Cardiac septum (tissue), 1 donor: Measurements from ENCODE around the gene PTPRK. TPM values are rescaled to one million over a fixed set of nuclear protein-coding genes. Genes with fewer than 3 reads are reported as not detected.
"Not testable (repeated sequence)": the region's sequence is repeated elsewhere in the genome, so short reads cannot be mapped to it uniquely, and the experiment has no call there.

Experiments used
- DNase-seq: peaks from one replicate; pipeline ENCODE4 v3.0.0-alpha.2; 2020; ENCODE audit warnings: low spot score
- intact Hi-C: fragments of 100-400 bp; cut with DNase I; formaldehyde crosslinking; loops from one replicate; pipeline ENCODE4 v1.14.0; 2022
- total RNA-seq: library from RNA; stranded (reverse); fragmentation: NEBNext Ultra II Directional; extraction: Animal tissue kit (Norgen Biotek cat#: 25700); gene quantifications from one replicate; pipeline ENCODE4 v1.2.1, GENCODE V29; 2021
- donor health status: DM: no; HTN: no; CAD: no.

The PTPRK gene
- total RNA-seq, 1 donor from 2014 or later: 51.4 TPM

GRCh38 chr6:128464790-128465189 lies 55.6 kb downstream of the PTPRK start:
- intact Hi-C loops: no loop called here
- DNase-seq: no peak

DNA sequence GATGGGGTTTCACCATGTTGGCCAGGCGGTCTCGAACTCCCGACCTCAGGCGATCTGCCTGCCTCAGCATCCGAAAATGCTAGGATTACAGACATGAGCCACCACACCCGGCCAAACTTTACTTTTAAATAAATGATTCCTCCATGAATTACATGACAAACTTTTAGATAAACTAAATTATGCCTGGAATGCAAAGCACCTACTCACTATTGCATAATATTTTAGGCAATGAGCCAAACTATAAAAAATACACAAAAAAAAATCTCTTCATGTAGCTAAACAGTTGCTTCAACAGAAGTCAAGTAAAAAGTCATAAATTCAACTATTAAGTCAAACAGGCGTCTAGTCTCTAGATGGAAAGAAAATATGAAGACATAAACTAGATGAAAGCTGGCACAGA lies 56.5 kb downstream of the PTPRK start:
- no peak for DNase-seq
- intact Hi-C loops: no loop called here

DNA sequence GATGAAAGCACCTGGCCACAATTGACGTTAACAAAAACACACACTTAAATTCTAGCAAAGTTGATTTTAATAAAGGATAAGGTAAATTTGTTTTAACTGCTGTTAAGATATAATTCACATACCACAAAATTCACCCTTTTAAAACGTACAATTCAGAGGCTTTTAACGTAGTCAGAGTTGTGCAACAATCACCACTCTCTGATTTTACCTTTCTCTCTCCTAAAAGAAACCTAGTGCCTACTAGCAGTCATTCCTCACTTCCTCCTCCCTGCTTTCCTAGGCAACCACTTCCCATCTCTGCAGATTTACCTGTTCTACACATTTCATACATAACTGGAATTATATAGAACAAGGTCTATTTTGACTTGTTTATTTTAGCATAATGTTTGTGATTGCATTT lies 58.9 kb downstream of the PTPRK start:
- DNase-seq: no peak

GRCh38 chr6:128456510-128457230 lies 63.7 kb downstream of the PTPRK start:
- no peak for DNase-seq
- intact Hi-C loops: no loop called here

More for the DNA sequence above, 58.9 kb downstream of the PTPRK start:
- intact Hi-C loops: no loop called here

GRCh38 chr6:128455959-128456358 lies 64.4 kb downstream of the PTPRK start:
- intact Hi-C loops: no loop called here
- no peak for DNase-seq

DNA sequence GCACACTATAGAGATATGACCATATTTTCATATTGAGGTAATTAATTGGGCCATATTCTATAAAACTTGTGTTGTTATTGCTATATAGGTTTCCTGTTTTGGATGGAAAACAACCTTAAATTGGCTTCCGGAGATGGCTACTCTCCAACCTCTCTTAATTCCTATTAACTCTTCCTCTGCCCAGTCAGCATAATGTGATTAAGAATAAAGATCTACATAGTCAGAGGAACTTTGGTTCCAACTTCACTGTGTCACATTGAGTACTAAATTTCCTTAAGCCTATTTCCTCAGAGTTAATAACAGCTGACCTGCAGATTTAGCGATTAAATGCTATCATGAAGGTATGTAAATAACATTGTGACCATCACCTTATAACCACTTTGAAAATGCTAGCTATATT lies 67.7 kb downstream of the PTPRK start:
- intact Hi-C loops: no loop called here
- DNase-seq: no peak

- DNase-seq: no peak
- intact Hi-C loops: no loop called here
Measured at GRCh38 chr6:128446497-128446896, 73.9 kb downstream of the PTPRK start.

- no peak for DNase-seq
- intact Hi-C loops: no loop called here
Measured at GRCh38 chr6:128443553-128443952, 76.8 kb downstream of the PTPRK start.

DNA sequence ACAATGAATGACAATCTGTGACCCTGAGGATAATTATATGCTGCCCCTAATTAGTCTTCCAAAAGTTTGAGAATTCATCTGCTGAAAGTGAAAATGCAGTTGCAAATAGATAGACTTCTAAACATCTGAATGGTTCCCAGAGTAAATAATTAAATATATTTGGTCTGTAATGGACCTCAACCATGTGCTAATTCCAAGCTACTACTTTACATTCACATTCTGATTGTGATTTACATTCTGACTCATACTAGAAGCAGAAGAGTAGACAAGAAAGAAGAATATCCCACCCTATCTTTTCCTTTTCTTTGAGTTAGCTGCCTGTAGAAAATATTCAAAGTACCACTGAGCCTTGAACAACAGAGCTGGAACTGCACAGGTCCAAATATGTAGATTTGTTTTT lies 80.8 kb downstream of the PTPRK start:
- DNase-seq: no peak
- intact Hi-C loops: no loop called here

DNA sequence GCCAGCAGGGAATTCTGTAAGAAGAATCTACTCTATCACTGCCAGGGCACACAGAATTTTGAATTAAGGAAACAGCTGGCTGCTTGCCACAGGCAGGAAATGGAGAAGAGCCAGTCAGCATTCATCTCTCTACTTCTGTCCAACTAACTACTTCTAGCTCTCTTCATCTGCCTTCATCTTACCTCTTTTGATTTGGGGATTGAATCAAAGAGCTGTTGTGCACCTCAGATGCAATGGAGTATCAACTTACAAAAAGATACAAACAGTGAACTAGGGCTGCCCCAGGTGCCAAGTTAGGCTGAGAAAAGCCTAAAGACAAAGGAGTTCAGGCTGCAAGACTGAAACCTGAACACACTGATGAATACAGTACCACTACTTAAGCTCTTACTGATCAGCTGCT lies 82.0 kb downstream of the PTPRK start:
- no peak for DNase-seq
- intact Hi-C loops: no loop called here

- no peak for DNase-seq
- intact Hi-C loops: no loop called here
Measured at GRCh38 chr6:128437685-128438084, 82.7 kb downstream of the PTPRK start.

DNA sequence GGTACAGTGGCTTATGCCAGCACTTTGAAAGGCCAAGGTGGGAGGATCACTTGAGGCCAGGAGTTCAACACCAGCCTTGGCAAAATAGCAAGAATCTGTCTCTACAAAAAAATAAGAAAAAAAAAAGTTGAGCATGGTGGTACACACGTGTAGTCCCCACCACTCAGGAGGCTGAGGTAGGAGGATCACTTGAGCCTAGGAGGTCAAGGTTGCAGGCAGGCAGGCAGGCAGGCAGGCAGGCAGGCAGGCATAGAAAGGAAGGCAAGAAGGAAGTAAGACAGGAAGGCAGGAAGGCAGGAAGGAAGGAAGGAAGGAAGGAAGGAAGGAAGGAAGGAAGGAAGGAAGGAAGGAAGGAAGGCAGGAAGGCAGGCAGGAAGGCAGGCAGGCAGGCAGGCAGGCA lies 85.6 kb downstream of the PTPRK start:
- DNase-seq, intact Hi-C loops: not testable (repeated sequence)

- intact Hi-C loops: no loop called here
- no peak for DNase-seq
Measured at GRCh38 chr6:128432394-128432793, 88.0 kb downstream of the PTPRK start.

DNA sequence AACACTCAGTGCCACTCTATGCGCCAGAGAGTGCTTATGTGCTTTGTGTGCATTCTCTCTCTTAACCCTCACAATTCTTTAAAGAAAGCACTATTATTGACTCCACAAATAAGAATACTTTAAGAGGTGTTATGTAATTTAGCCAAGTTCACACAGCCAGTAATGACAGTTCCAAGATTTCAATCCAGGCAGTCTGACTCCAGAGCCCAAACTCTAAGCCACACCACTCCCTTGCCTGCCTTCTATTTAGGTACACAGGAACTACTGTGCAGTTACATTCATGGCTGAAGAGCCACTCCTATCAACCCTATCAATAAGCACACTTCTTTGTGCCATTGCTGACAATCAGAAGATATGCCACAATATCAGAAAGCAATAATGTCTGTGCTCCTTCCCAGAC lies 93.3 kb downstream of the PTPRK start:
- intact Hi-C loops: no loop called here
- DNase-seq: no peak

DNA sequence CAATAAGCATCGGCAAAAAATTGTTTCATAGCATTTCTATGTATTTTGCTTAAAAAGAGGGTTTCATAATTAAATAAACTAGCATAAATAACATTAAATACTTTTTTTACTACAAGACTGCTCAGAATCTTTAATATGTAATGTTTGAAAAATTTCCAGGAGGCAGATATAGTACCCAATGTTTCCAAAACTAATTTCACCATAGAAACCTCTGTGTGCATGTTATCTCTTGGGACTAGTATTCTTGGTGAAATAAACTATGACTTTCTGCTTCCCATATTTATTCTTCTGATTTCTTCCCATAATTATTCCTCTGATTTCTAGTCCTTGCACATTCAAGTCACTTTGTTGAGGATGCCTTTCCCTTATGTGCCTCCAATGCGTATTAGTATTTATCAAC lies 94.5 kb downstream of the PTPRK start:
- intact Hi-C loops: no loop called here
- DNase-seq: no peak

DNA sequence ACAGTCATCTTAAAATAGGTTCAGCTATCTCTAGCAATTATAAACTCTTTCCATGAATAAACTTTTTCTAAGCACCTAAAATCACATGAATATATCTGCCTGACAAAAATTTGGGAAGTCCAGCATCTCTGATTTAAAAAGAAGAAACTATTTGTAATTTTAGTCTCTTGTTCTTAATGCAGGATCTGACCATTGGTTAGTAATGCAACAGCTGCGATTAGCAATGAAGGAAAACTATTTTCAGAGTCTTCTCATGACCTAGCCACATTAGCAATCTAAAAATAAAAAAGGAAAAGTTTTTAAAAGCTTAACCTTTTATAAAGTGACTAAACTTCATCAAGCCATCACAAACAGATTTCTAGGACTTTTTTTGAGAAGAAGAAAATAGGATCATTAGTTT lies 97.5 kb downstream of the PTPRK start:
- no peak for DNase-seq
- intact Hi-C loops: no loop called here

- intact Hi-C loops: no loop called here
- no peak for DNase-seq
Measured at GRCh38 chr6:128422200-128422599, 98.2 kb downstream of the PTPRK start.

- DNase-seq: no peak
- intact Hi-C loops: no loop called here
Measured at GRCh38 chr6:128421788-128422187, 98.6 kb downstream of the PTPRK start.

DNA sequence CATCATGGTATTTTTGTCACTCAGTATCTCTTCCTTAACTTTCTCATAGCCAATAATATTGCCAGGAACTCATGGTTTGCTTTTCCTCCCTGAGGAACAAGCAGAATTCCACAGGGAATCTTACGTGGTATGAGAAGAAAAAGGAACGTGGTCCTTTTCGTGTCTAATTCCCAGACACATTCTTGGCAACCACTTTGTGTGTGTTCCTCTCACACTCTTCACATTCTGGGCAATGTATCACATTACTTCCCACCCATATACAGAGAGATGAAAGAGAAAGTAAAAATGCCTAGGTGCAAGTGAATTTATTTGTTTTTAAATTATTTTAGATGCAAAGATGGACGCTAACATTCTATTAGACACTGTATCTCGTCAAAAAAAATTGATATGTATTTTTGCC lies 102.7 kb downstream of the PTPRK start:
- DNase-seq: no peak
- intact Hi-C loops: no loop called here

- no peak for DNase-seq
- intact Hi-C loops: no loop called here
Measured at GRCh38 chr6:128415387-128415786, 105.0 kb downstream of the PTPRK start.

- intact Hi-C loops: no loop called here
- no peak for DNase-seq
Measured at GRCh38 chr6:128414943-128415342, 105.5 kb downstream of the PTPRK start.

- no peak for DNase-seq
- intact Hi-C loops: no loop called here
Measured at GRCh38 chr6:128413291-128413690, 107.1 kb downstream of the PTPRK start.
